Loucy (cell line): Measurements from ENCODE around the gene SLC25A15.

Source experiments
- H2AFZ ChIP-seq: fragments of 200-600 bp; sonication (generic); 2 replicates; pipeline ENCODE4 v1.6.0; 2016; ENCODE audit warnings: antibody characterized with exemption, mild to moderate bottlenecking, low read length, moderate library complexity
- H3F3A ChIP-seq: fragments of 200-600 bp; 2 replicates; pipeline ENCODE4 v1.6.0; 2016; ENCODE audit warnings: antibody characterized with exemption, low read depth, mild to moderate bottlenecking
- H3K27me3 ChIP-seq: fragments of 200-600 bp; sonication (generic); 2 replicates; pipeline ENCODE4 v1.6.1; 2014; ENCODE audit warnings: low read length, mild to moderate bottlenecking; ENCODE audit not compliant: insufficient read depth, poor library complexity, severe bottlenecking
- H3K36me3 ChIP-seq: fragments of 200-600 bp; sonication (generic); 2 replicates; pipeline ENCODE4 v1.6.1; 2016; ENCODE audit warnings: low read length; ENCODE audit not compliant: insufficient read depth
- H3K4me1 ChIP-seq: fragments of 200-600 bp; sonication (generic); 2 replicates; pipeline ENCODE4 v1.5.1; 2014; ENCODE audit warnings: low read length, mild to moderate bottlenecking; ENCODE audit not compliant: insufficient read depth, poor library complexity, severe bottlenecking
- H3K4me2 ChIP-seq: fragments of 200-600 bp; sonication (generic); 2 replicates; pipeline ENCODE4 v1.6.0; 2014; ENCODE audit warnings: antibody characterized with exemption, low read length, low read depth, mild to moderate bottlenecking; ENCODE audit not compliant: poor library complexity, severe bottlenecking
- H3K4me3 ChIP-seq: fragments of 200-600 bp; sonication (generic); 2 replicates; pipeline ENCODE4 v1.5.1; 2014; ENCODE audit warnings: low read length, mild to moderate bottlenecking, mixed read lengths; ENCODE audit not compliant: poor library complexity, severe bottlenecking
- H3K79me2 ChIP-seq: fragments of 200-600 bp; sonication (generic); 2 replicates; pipeline ENCODE4 v1.6.1; 2014; ENCODE audit warnings: low read length; ENCODE audit not compliant: insufficient read depth
- H3K9ac ChIP-seq: fragments of 200-600 bp; sonication (generic); 2 replicates; pipeline ENCODE4 v1.6.0; 2014; ENCODE audit warnings: mild to moderate bottlenecking, low read depth, low read length, moderate library complexity; ENCODE audit not compliant: poor library complexity, severe bottlenecking
- H3K9me2 ChIP-seq: fragments of 200-600 bp; sonication (generic); replicated peaks from 2 replicates; pipeline ENCODE4 v1.6.1; 2016; ENCODE audit warnings: low read depth, low read length, mixed read lengths
- H3K9me3 ChIP-seq: fragments of 200-600 bp; sonication (generic); 2 replicates; pipeline ENCODE4 v1.6.1; 2014; ENCODE audit warnings: mild to moderate bottlenecking, antibody characterized with exemption, low read length, low read depth; ENCODE audit not compliant: insufficient read depth
- H4K20me1 ChIP-seq: fragments of 200-600 bp; sonication (generic); 2 replicates; pipeline ENCODE4 v1.6.0; 2014; ENCODE audit warnings: antibody characterized with exemption, low read length, mild to moderate bottlenecking; ENCODE audit not compliant: insufficient read depth, poor library complexity, severe bottlenecking
- EZH2phosphoT487 ChIP-seq: fragments of 200-600 bp; IDR thresholded peaks from 2 replicates; pipeline ENCODE4 v1.6.1; 2018; ENCODE audit warnings: antibody characterized with exemption, mild to moderate bottlenecking, moderate library complexity, borderline replicate concordance
- TF ChIP-seq, protein P1 (sequence below): fragments of 200-600 bp; sonication (generic); conservative IDR thresholded peaks from 2 replicates; pipeline ENCODE4 v1.5.1; 2014; ENCODE audit warnings: mild to moderate bottlenecking, antibody characterized with exemption, low read length

The SLC25A15 gene

DNA sequence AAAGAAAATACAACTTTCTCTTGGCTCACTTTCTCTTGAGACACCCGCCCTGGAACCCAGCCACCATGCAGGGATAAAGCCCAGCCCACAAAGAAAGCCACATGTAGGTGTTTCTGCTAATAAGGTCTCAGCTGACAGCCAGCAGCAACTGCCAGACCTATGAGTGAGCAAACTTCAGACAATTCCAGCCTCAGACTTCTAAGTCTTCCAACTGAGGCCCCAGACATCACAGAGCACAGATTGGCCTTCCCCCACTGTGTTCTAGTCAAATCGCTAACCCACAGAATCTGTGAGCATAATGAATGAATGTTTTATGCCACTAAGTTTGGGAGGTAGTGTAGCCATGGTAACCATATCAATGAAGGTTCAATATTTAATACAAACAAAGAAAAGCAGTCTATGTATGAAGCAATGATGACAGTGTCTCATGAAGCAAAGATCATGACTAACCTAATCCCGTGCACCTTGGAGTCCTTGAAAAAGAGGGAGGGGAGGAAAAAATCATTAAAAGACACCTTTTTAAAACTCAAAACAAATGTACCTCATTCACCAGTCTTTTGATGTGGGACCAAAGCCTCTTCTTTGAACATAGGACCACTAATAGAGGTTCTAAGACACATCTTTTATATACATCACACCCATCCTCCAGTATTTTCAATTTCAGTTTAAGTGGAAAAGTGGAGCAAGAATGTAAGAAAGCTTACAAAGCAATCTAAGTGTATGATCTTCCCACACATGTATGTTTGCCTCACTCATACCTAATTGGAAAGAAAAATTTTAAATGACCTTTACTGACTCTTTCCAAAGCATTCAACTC is 24.6 kb upstream of the SLC25A15 start:
- H3K9ac ChIP-seq: peak overlapping the region; percentile 19
- no peaks in the 10 kb centered on the region for H3K9me3 ChIP-seq
- H3K4me3 ChIP-seq: peak overlapping the region; percentile 32
- H3K9me2 ChIP-seq: no peaks in the 10 kb centered on the region
- H3K27me3 ChIP-seq: no peaks in the 10 kb centered on the region
- peak overlapping the region; percentile 55 for H3K4me2 ChIP-seq
- peaks cover 13% of the 10 kb centered on the region for H4K20me1 ChIP-seq
- H3K36me3 ChIP-seq: no peaks in the 10 kb centered on the region
- TF ChIP-seq EZH2phosphoT487: no peak
- TF ChIP-seq, protein P1, sequence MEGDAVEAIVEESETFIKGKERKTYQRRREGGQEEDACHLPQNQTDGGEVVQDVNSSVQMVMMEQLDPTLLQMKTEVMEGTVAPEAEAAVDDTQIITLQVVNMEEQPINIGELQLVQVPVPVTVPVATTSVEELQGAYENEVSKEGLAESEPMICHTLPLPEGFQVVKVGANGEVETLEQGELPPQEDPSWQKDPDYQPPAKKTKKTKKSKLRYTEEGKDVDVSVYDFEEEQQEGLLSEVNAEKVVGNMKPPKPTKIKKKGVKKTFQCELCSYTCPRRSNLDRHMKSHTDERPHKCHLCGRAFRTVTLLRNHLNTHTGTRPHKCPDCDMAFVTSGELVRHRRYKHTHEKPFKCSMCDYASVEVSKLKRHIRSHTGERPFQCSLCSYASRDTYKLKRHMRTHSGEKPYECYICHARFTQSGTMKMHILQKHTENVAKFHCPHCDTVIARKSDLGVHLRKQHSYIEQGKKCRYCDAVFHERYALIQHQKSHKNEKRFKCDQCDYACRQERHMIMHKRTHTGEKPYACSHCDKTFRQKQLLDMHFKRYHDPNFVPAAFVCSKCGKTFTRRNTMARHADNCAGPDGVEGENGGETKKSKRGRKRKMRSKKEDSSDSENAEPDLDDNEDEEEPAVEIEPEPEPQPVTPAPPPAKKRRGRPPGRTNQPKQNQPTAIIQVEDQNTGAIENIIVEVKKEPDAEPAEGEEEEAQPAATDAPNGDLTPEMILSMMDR: no peak
- H3K79me2 ChIP-seq: peaks cover 38% of the 10 kb centered on the region
- no peak overlapping the region for H2AFZ ChIP-seq
- H3F3A ChIP-seq: no peaks in the 10 kb centered on the region
- peaks cover 22% of the 10 kb centered on the region for H3K4me1 ChIP-seq

DNA sequence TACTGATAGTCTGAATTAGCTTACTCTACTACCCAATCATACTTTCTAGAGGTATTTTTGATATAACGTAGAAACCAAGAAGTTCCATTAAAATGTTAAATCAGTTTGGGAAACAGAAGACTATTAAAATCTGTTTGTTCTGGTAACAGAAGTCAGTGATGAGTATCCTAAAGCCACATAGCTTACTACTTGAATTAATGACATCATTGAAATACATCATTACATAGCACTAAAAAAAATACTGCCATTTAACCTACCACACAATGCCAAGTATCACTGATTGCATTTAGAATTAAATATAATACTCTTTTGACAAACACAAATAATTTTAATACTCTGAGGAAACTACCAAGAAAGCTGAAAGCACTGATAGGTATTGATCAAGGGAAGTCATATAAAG is 23.8 kb upstream of the SLC25A15 start:
- no peak overlapping the region for H2AFZ ChIP-seq
- peaks cover 44% of the 10 kb centered on the region for H3K79me2 ChIP-seq
- H3K4me3 ChIP-seq: no peak overlapping the region
- H3F3A ChIP-seq: no peaks in the 10 kb centered on the region
- no peak for TF ChIP-seq EZH2phosphoT487
- peaks cover 21% of the 10 kb centered on the region for H4K20me1 ChIP-seq
- no peaks in the 10 kb centered on the region for H3K27me3 ChIP-seq
- no peak overlapping the region for H3K9ac ChIP-seq
- H3K36me3 ChIP-seq: no peaks in the 10 kb centered on the region
- no peaks in the 10 kb centered on the region for H3K9me3 ChIP-seq
- H3K9me2 ChIP-seq: no peaks in the 10 kb centered on the region
- peaks cover 30% of the 10 kb centered on the region for H3K4me1 ChIP-seq
- H3K4me2 ChIP-seq: peak overlapping the region; percentile 21

DNA sequence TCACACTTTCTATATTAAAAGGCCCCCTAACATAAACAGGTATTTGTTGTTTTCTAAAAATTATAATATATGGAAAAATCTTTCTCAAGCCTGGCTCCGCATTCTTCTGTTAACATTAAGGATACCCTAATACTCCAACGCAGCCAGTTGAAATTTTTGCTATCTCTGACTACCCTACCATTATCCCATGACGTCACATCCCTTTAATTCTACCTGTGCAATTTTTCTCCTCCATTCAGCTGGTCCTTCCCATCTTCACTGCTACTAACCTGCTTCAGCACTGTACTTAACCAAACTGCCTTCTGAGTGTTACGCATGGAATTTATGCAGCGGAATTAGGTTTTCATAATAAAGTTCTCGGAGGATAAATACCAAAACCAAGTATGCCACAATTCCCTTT is 19.4 kb upstream of the SLC25A15 start:
- no peak overlapping the region for H2AFZ ChIP-seq
- H3K4me3 ChIP-seq: peak overlapping the region; percentile 83
- TF ChIP-seq, protein P1: no peak
- TF ChIP-seq EZH2phosphoT487: no peak

DNA sequence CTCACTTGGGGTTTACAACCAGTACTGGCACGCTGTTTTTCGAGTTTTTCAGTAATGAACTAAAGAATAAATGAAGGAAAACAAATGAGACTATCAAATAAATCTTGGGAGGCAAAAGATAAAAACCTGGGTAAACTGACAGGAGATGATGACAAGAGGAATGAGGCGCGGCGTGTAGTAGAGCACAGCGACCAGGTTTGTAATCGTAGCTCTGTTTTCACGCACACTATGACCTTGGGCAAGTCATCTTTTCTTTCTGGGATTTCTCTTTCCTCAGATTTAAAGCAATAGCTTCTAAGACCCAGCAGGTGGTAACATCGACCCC is 18.8 kb upstream of the SLC25A15 start:
- Histone ChIP-seq H3K9me2 (no peaks in the 10 kb centered on the region), H2AFZ (peak overlapping the region; percentile 89)
- TF ChIP-seq, protein P1: no peak
- TF ChIP-seq EZH2phosphoT487: no peak

More for the DNA sequence above, 19.4 kb upstream of the SLC25A15 start:
- H3K4me1 ChIP-seq: peaks cover 18% of the 10 kb centered on the region
- peaks cover 32% of the 10 kb centered on the region for H3K79me2 ChIP-seq
- no peaks in the 10 kb centered on the region for H3K9me2 ChIP-seq
- H3K9ac ChIP-seq: peak overlapping the region; percentile 83
- H3K27me3 ChIP-seq: no peaks in the 10 kb centered on the region
- no peaks in the 10 kb centered on the region for H3F3A ChIP-seq
- no peaks in the 10 kb centered on the region for H3K36me3 ChIP-seq
- H3K9me3 ChIP-seq: no peaks in the 10 kb centered on the region
- peak overlapping the region; percentile 99 for H3K4me2 ChIP-seq
- peaks cover 10% of the 10 kb centered on the region for H4K20me1 ChIP-seq

More for the DNA sequence above, 18.8 kb upstream of the SLC25A15 start:
- H3K9ac ChIP-seq: peak overlapping the region; percentile 83
- no peaks in the 10 kb centered on the region for H3K9me3 ChIP-seq
- no peaks in the 10 kb centered on the region for H3K36me3 ChIP-seq
- H4K20me1 ChIP-seq: peaks cover 8% of the 10 kb centered on the region
- H3K79me2 ChIP-seq: peaks cover 31% of the 10 kb centered on the region
- H3K4me3 ChIP-seq: peak overlapping the region; percentile 83
- H3K4me2 ChIP-seq: peak overlapping the region; percentile 99
- no peaks in the 10 kb centered on the region for H3K27me3 ChIP-seq
- peaks cover 15% of the 10 kb centered on the region for H3K4me1 ChIP-seq
- no peaks in the 10 kb centered on the region for H3F3A ChIP-seq
